PFSK-1 (cell line): Measurements from ENCODE around the gene ADAMTS17.

Experiments used
- FOXP2 ChIP-seq: optimal IDR thresholded peaks from 2 replicates; pipeline ENCODE3; 2011; ENCODE audit warnings: borderline replicate concordance, control low read depth, inconsistent platforms; ENCODE audit not compliant: insufficient read depth; ENCODE audit errors: extremely low read length, extremely low read depth
- POLR2AphosphoS5 ChIP-seq: IDR thresholded peaks from 2 replicates; pipeline ENCODE4 v1.6.1; 2012; ENCODE audit warnings: low read depth, mild to moderate bottlenecking, control low read depth, low read length, moderate library complexity
- SIN3A ChIP-seq: IDR thresholded peaks from 2 replicates; pipeline ENCODE4 v1.6.1; 2012; ENCODE audit warnings: mild to moderate bottlenecking, low read length, moderate library complexity, borderline replicate concordance; ENCODE audit not compliant: insufficient read depth
- TAF1 ChIP-seq: IDR thresholded peaks from 2 replicates; pipeline ENCODE4 v1.6.1; 2012; ENCODE audit warnings: low read length, control low read depth, borderline replicate concordance; ENCODE audit not compliant: insufficient read depth

- TF ChIP-seq SIN3A (no peak), POLR2AphosphoS5 (no peak), TAF1 (no peak), FOXP2 (no peak)
These were observed 9.5 kb downstream of the ADAMTS17 start for GRCh38 chr15:100332231-100332630.
